Osteoblast (primary cell): ENCODE measurements around the gene PALM3. TPM values are rescaled to one million over a fixed set of nuclear protein-coding genes. Genes with fewer than 3 reads are reported as not detected.

ENCODE experiments used
- DNase-seq: peaks from one replicate; pipeline ENCODE4 v3.0.0; 2011; ENCODE audit warnings: low spot score, mixed read lengths; ENCODE audit not compliant: insufficient read length; ENCODE audit errors: missing footprints
- H2AFZ ChIP-seq: 2 replicates; pipeline ENCODE4 v1.6.0; 2011; ENCODE audit warnings: mild to moderate bottlenecking, low read length
- H3K27ac ChIP-seq: 2 replicates; pipeline ENCODE4 v1.5.1; 2011; ENCODE audit warnings: mild to moderate bottlenecking, low read depth, low read length, moderate library complexity
- H3K27me3 ChIP-seq: 2 replicates; pipeline ENCODE4 v1.6.0; 2012; ENCODE audit warnings: mild to moderate bottlenecking, control low read depth, inconsistent platforms, low read length, moderate library complexity; ENCODE audit not compliant: insufficient read depth
- H3K36me3 ChIP-seq: 2 replicates; pipeline ENCODE4 v1.5.1; 2011; ENCODE audit warnings: mild to moderate bottlenecking, low read length, control low read depth, moderate library complexity; ENCODE audit not compliant: insufficient read depth
- H3K4me1 ChIP-seq: 2 replicates; pipeline ENCODE4 v1.5.1; 2011; ENCODE audit warnings: mild to moderate bottlenecking, low read length, control low read depth, moderate library complexity; ENCODE audit not compliant: insufficient read depth
- H3K4me2 ChIP-seq: 2 replicates; pipeline ENCODE4 v1.6.0; 2011; ENCODE audit warnings: mild to moderate bottlenecking, low read length; ENCODE audit not compliant: insufficient read depth
- H3K4me3 ChIP-seq: fragments of 200-600 bp; sonication (generic); 3 replicates; pipeline ENCODE4 v1.5.1; 2012; ENCODE audit warnings: mild to moderate bottlenecking, low read length, inconsistent platforms; ENCODE audit not compliant: insufficient read depth
- H3K79me2 ChIP-seq: 2 replicates; pipeline ENCODE4 v1.6.0; 2012; ENCODE audit warnings: mild to moderate bottlenecking, low read length, control low read depth, inconsistent platforms; ENCODE audit not compliant: insufficient read depth
- H3K9me3 ChIP-seq: 2 replicates; pipeline ENCODE4 v1.5.1; 2011; ENCODE audit warnings: low read depth, low read length, control low read depth
- H4K20me1 ChIP-seq: 2 replicates; pipeline ENCODE4 v1.6.0; 2012; ENCODE audit warnings: mild to moderate bottlenecking, low read length, control low read depth; ENCODE audit not compliant: insufficient read depth
- total RNA-seq: library from RNA; depleted of rRNA; stranded (reverse); fragments of >200 nt; gene quantifications from 2 replicates; pipeline ENCODE4 v1.2.3, GENCODE V29; 2012
- TF ChIP-seq, protein P1 (sequence below): IDR thresholded peaks from 2 replicates; pipeline ENCODE4 v1.5.1; 2011; ENCODE audit warnings: mild to moderate bottlenecking, low read depth, low read length, moderate library complexity; ENCODE audit errors: extremely low read depth

PALM3 gene
- total RNA-seq, 1 donor = not detected

DNA sequence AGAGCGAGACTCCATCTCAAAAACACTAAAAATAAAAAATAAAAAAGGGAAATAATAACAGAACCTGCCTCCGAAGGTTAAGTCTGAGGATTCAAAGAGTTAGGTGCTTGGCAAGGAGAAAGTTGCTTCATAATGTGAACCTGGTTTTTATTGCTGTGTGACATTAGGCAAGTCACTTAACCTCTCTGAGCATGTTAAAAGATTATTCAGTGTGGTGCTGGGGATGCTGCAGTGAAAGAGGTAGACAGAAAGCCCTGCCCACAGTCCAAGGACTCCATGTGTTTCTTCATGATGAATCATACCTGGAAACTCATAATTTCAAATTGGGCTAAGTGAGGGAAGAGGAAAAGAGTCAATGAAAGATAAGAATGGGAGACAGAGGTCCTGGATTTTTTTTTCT, 27.9 kb downstream of the PALM3 start:
- no peak for DNase-seq
- no peaks in the 10 kb centered on the region for H3K36me3 ChIP-seq
- H4K20me1 ChIP-seq = no peaks in the 10 kb centered on the region
- H3K4me1 ChIP-seq = peaks cover 4% of the 10 kb centered on the region
- no peaks in the 10 kb centered on the region for H3K79me2 ChIP-seq
- H3K4me2 ChIP-seq = no peak overlapping the region
- no peak overlapping the region for H3K4me3 ChIP-seq
- H3K9me3 ChIP-seq = no peaks in the 10 kb centered on the region
- peaks cover 6% of the 10 kb centered on the region for H3K27me3 ChIP-seq
- H3K27ac ChIP-seq = no peak overlapping the region
- TF ChIP-seq, protein P1, sequence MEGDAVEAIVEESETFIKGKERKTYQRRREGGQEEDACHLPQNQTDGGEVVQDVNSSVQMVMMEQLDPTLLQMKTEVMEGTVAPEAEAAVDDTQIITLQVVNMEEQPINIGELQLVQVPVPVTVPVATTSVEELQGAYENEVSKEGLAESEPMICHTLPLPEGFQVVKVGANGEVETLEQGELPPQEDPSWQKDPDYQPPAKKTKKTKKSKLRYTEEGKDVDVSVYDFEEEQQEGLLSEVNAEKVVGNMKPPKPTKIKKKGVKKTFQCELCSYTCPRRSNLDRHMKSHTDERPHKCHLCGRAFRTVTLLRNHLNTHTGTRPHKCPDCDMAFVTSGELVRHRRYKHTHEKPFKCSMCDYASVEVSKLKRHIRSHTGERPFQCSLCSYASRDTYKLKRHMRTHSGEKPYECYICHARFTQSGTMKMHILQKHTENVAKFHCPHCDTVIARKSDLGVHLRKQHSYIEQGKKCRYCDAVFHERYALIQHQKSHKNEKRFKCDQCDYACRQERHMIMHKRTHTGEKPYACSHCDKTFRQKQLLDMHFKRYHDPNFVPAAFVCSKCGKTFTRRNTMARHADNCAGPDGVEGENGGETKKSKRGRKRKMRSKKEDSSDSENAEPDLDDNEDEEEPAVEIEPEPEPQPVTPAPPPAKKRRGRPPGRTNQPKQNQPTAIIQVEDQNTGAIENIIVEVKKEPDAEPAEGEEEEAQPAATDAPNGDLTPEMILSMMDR = no peak
- no peak overlapping the region for H2AFZ ChIP-seq

DNA sequence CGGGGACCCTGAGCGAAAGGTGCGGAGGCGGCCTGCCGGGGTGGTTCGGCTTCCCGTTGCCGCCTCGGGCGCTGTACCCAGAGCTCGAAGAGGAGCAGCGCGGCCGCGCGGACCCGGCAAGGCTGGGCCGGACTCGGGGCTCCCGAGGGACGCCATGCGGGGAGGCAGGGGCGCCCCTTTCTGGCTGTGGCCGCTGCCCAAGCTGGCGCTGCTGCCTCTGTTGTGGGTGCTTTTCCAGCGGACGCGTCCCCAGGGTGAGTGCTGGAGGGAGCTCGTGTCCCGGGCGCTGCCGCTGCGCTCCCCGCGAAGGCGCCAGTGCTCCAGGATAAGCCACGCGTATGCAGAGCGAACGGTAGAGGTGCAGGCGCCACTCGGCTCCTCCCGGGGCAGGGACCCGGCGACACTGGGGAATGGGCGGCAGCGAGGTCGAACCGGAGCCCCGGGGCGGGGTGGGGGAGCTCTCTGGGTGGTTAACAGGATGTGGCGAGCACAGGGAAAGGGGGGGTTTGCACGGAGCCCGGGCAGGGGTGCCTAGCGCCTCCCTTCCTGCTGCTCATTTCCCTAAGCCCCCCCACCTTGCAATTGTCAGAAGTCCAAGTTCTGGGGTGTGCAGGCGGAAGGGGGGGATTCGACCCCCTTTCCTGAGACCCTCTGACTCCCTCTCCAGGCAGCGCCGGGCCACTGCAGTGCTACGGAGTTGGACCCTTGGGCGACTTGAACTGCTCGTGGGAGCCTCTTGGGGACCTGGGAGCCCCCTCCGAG, 30.0 kb downstream of the PALM3 start, which contains the start of gene IL27RA:
TSS of gene IL27RA (plus strand) at position 44 of the 762 bp plus-strand sequence. CDS start at position 155, 111 bp downstream.
- H3K27me3 ChIP-seq = peaks cover 17% of the 10 kb centered on the region
- peak within 1 kb of the TSS; percentile 82 for H3K4me2 ChIP-seq
- peak; percentile 94 for DNase-seq
- TF ChIP-seq, protein P1 = peak; percentile 47
- H3K4me1 ChIP-seq = peaks cover 4% of the 10 kb centered on the region
- H3K79me2 ChIP-seq = no peaks in the 10 kb centered on the region
- no peaks in the 10 kb centered on the region for H3K36me3 ChIP-seq
- H3K4me3 ChIP-seq = peak within 1 kb of the TSS; percentile 73
- H3K9me3 ChIP-seq = no peaks in the 10 kb centered on the region
- H3K27ac ChIP-seq = no peak within 1 kb of the TSS
- H4K20me1 ChIP-seq = no peaks in the 10 kb centered on the region
- peak within 1 kb of the TSS; percentile 85 for H2AFZ ChIP-seq

DNA sequence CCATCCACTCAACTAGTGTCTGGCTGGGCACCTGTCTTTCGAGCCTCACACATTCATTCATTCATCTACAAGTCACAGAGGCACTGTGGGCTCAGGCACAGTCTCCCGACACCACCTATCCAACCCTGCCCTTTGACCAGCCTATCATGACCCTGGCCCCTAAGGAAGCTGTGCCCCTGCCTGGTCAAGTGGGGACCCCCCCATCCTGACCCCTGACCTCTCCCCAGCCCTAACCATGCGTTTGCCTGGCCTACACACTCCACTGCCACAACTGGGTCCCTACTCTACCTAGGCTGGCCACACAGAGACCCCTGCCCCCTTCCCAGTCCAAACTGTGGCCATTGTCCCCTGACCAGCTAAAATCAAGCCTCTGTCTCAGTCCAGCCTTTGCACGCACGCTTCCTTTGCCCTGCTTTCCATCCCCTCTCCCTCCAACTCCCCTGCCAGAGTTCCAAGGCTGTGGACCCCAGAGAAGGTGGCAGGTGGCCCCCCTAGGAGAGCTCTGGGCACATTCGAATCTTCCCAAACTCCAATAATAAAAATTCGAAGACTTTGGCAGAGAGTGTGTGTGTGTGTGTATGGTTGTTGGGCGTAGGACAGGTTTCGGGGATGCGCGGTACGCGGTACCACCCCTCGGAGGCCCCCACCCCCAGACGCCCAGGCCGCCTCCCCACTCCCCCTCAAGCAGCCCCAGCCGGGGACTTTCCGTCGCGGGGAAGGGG, 30.7 kb downstream of the PALM3 start:
- no peaks in the 10 kb centered on the region for H4K20me1 ChIP-seq
- H3K27ac ChIP-seq = no peak overlapping the region
- peak overlapping the region; percentile 82 for H3K4me2 ChIP-seq
- TF ChIP-seq, protein P1 = no peak
- peaks cover 4% of the 10 kb centered on the region for H3K4me1 ChIP-seq
- H2AFZ ChIP-seq = no peak overlapping the region
- H3K9me3 ChIP-seq = no peaks in the 10 kb centered on the region
- no peaks in the 10 kb centered on the region for H3K36me3 ChIP-seq
- H3K27me3 ChIP-seq = peaks cover 17% of the 10 kb centered on the region
- no peaks in the 10 kb centered on the region for H3K79me2 ChIP-seq
- no peak for DNase-seq
- H3K4me3 ChIP-seq = peak overlapping the region; percentile 73

DNA sequence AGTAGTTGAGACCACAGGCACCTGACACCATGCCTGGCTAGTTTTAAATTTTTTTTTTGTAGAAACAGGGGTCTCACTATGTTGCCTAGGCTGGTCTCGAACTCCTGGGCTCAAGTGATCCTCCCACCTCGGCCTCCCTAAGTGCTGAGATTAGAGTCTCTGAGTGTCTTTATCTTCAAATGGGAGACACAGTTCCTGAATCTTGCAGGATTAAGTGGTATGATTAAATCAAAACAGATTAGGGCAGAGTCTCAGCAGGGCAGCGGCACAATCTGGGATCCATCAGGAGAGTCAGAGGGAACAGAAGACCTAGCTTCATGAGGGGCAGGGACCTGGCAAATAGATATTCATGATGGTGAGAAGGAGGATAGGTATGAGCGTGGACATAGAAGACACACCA, 33.0 kb downstream of the PALM3 start:
- DNase-seq = no peak
- TF ChIP-seq, protein P1 = no peak
- no peak overlapping the region for H2AFZ ChIP-seq
- H4K20me1 ChIP-seq = no peaks in the 10 kb centered on the region
- peaks cover 4% of the 10 kb centered on the region for H3K4me1 ChIP-seq
- H3K27ac ChIP-seq = no peak overlapping the region
- no peaks in the 10 kb centered on the region for H3K36me3 ChIP-seq
- H3K4me2 ChIP-seq = no peak overlapping the region
- no peaks in the 10 kb centered on the region for H3K9me3 ChIP-seq
- H3K27me3 ChIP-seq = peaks cover 17% of the 10 kb centered on the region
- H3K4me3 ChIP-seq = no peak overlapping the region
- no peaks in the 10 kb centered on the region for H3K79me2 ChIP-seq
